GM23338 (cell line): ENCODE results near the gene C6orf89.

Experiments used
- CREB1 ChIP-seq: fragments of 250-450 bp; sonication (Bioruptor Pico); IDR thresholded peaks from 2 replicates; pipeline ENCODE4 v1.5.0; 2020; ENCODE audit warnings: low read depth, mild to moderate bottlenecking, moderate library complexity
- CTCF ChIP-seq, 2 experiments: fragments of 200-600 bp in 1 of 2; sonication (generic) in 1 of 2; conservative IDR thresholded peaks; 2 replicates each; pipeline versions ENCODE4 v1.5.1 to v1.6.1; 2016 to 2017; ENCODE audit warnings: antibody characterized with exemption in 2 of 2, low read depth in 2 of 2, mild to moderate bottlenecking in 2 of 2, moderate library complexity in 1 of 2
- EZH2 ChIP-seq: fragments of 200-600 bp; sonication (generic); IDR thresholded peaks from one replicate; pipeline ENCODE4 v1.8.0; 2017; ENCODE audit warnings: antibody characterized with exemption, mild to moderate bottlenecking, low read depth; ENCODE audit not compliant: unreplicated experiment
- EZH2phosphoT487 ChIP-seq: fragments of 200-600 bp; sonication (generic); IDR thresholded peaks from one replicate; pipeline ENCODE4 v1.8.1; 2018; ENCODE audit warnings: antibody characterized with exemption; ENCODE audit not compliant: unreplicated experiment
- POLR2AphosphoS5 ChIP-seq: IDR thresholded peaks from 2 replicates; pipeline ENCODE4 v1.6.1; 2016; ENCODE audit warnings: antibody characterized with exemption, low read depth
- REST ChIP-seq: IDR thresholded peaks from one replicate; pipeline ENCODE4 v1.6.1; 2018; ENCODE audit warnings: antibody characterized with exemption; ENCODE audit not compliant: unreplicated experiment
- STAT1 ChIP-seq: IDR thresholded peaks from one replicate; pipeline ENCODE4 v1.6.1; 2016; ENCODE audit warnings: antibody characterized with exemption; ENCODE audit not compliant: unreplicated experiment

GRCh38 chr6:36964908-36965307, 79.2 kb downstream of the C6orf89 start:
- TF ChIP-seq CTCF (conservative IDR thresholded peaks at IDR 0.05; ENCODE audit: low read depth in 2 of 2) (no peak), POLR2AphosphoS5 (no peak), EZH2 (no peak), REST (no peak), STAT1 (no peak), CREB1 (CRISPR knock-in tag) (no peak), EZH2phosphoT487 (no peak)
